DMS79 (cell line): ENCODE data around the gene HSPB1.
"Not testable (repeated sequence)": the region's sequence is repeated elsewhere in the genome, so short reads cannot be mapped to it uniquely, and the experiment has no call there.

Source experiments
- DNase-seq: peaks from one replicate; lab custom pipeline; 2025; lab: John Stamatoyannopoulos, UW

HSPB1 gene

DNA sequence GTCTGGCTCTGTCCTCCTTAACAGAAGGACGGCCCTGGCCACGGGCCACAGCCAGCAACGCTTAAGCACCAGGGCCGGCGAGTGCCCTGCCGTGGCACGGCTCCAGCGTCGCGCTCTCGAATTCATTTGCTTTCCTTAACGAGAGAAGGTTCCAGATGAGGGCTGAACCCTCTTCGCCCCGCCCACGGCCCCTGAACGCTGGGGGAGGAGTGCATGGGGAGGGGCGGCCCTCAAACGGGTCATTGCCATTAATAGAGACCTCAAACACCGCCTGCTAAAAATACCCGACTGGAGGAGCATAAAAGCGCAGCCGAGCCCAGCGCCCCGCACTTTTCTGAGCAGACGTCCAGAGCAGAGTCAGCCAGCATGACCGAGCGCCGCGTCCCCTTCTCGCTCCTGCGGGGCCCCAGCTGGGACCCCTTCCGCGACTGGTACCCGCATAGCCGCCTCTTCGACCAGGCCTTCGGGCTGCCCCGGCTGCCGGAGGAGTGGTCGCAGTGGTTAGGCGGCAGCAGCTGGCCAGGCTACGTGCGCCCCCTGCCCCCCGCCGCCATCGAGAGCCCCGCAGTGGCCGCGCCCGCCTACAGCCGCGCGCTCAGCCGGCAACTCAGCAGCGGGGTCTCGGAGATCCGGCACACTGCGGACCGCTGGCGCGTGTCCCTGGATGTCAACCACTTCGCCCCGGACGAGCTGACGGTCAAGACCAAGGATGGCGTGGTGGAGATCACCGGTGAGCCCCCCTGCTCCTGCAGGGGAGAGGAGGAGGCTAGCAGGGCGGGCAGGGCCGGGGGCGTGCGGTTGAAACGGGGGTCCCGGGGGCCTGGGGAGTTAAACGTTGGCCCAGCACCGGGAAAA, at the start of gene HSPB1:
Gene HSPB1 (plus strand): TSS at position 327 of the 855 bp plus-strand sequence. CDS start 40 bp downstream, at position 367.
- peak; percentile 94 for DNase-seq

DNA sequence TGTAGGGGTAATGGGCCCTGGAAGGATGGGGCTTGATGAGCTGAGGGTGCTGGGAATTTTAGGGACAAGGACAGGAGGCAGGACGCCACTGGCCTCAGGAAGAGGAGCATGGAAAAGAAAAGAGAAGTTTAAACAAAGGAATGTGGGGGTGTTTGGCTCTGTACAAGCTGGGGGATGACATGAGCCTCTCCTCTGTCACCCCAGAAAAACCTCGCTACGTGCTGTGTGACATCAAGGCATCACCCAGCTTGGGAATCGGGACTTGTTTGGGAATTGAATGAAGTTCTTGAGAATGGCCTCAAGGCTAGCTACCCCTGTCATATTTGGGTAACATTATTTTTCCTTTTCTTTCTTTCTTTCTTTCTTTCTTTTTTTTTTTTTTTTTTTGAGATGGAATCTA, 47.7 kb upstream of the HSPB1 start:
- no peak for DNase-seq

DNA sequence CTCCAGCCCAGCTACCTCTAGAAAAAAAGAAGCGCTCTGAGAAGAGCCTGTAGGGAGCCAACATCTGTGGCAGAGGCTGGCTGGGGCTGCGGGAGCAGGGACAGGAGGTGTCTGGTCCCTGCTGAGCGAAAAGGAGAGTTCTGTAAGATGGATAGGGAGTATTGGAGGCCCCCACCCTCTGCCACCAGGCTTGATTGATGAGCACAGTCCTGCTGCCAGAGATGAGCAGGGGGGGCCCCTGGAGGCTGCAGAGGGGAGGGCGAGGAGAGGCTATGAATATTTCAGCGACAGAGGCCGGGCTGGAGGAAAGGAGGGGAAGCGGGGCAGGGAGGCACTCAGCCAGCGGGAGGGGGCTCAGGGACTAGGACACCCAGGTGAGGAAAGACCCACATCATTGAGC, 44.5 kb upstream of the HSPB1 start:
- no peak for DNase-seq

DNA sequence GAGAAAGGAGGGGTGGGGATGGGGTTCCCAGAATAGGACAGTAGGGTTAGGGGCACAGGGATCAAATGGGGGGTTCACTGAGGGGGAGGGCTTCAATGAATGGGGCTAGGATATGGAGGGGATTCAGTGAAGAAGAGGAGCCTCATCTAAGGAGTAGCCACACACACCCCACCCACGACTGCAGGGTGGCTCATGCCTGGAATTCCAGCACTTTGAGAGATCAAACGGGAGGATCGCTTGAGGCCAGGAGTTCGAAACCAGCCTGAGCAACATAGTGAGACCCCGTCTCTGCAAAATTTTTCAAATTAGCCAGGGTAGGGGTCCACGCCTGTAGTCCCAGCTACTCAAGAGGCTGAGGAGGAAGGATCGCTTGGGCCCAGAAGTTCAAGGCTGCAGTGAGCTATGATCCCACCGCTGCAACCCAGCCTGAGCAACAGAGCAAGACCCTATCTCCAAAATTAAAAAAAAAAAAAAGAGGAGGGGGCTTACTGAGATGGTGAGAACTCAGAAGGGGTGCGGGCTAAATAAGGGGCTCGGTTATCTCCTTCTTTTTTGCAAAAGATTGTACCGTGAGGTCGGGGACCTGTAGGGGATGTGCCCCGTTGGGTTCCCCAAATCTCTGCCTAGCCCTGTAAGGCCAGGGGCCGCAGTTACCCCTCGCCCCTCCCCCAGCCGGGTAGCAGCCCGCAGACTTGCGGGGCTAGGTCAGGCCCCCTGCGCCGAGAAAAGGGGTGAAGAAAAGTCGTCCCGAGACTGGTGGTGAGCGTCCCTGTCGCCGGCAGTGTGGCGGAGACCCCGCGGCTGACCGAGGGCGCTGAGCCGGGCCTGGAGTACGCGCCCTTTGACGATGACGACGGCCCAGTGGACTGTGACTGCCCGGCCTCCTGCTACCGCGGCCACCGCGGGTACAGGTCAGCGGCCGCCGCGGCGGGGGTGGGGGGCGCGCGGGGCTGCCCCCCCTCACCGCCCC, 43.1 kb upstream of the HSPB1 start:
- no peak for DNase-seq

DNA sequence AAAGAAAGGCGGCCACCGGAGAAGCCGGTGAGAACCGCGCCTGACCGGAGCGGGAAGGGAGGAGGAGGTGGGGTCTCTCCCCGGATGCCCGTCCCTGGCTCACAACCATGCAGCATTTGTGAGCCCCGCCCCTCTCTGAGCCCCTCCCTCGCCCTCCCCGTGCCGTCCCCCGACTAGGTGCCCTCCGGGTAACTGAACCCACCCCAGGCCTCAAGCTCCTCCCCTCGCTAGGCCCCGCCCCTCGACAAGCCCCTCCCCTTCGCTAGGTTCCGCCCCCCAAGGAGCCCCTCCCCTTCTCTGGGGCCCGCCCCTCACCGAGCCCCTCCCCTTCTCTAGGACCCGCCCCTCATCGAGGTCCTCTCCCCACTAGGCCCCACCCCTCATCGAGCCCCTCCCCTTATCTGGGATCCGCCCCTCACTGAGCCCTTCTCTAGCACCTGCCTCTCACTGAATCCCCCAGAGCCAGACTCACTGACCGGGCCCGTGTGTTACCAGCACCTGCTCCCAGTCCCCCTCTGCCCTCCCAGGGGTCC, 42.2 kb upstream of the HSPB1 start:
- no peak for DNase-seq

DNA sequence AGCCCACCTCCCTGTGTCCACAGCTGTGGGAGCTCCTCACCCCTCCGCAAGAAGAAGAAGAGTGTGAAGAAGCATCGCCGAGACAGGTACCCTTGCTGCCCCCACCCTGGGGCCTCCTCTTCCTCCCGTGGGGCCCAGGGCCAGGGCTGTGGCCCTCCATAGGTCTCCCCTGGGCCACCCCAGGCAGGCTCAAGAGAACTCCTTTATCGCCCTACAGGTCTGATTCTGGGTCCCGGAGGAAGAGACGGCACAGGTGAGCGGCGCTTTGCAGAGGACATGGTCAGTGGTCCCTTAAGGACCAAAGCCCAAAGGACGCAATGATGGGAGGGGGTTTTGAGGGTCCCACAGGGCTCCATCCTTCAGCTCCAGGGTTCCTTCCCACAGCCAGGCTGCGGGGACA, 41.1 kb upstream of the HSPB1 start:
- DNase-seq: no peak

DNA sequence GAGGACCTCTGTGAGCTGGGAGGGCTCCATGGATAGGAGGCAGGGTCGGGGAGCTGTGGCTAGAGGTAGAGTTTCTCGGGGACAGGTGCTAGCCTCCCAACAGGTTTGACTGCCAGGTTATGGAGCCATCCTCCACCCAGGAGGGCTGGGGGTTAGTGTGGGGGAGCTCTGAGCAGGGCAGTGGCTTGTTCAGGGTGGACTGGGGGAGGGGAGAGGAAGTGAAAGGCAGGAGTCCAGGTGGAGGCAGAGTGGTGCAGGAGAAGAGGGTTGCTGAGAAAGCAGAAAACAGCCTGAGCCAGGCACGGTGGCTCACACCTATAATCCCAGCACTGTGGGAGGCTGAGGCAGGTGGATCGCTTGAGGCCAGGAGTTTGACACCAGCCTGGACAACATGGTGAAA, 40.5 kb upstream of the HSPB1 start:
- DNase-seq: no peak

DNA sequence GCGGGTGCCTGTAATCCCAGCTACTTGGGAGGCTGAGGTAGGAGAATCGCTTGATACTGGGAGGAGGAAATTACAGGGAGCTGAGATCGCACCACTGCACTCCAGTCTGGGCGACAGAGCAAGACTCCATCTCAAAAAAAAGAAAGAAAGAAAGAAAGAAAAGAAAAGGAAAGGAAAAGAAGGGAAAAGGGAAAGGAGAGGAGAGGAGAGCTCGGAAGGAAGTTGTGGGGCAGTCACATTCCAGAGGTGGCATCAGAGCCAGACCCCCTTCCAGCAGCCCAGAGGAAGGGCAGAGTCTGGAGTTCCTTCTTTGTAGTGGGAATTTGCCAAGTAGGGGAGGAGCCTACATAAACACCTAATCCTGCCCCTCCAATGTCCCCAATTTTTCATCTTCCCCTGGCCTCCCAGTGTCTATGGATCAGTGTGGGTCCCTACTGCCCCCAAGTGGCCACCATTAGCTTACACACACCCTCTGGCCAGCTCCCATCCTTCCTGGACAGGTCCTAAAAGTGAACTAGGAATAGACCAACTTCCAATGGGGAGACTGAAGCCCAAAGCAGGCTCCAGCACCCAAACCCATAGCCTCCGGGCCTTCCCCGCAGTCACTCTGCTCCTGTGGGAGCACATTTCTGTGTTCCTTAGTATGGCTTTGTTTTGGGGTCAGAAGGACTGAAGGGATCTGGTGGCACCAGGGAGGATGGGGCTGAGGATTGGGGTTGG, 39.6 kb upstream of the HSPB1 start:
- peak; percentile 28 for DNase-seq

DNA sequence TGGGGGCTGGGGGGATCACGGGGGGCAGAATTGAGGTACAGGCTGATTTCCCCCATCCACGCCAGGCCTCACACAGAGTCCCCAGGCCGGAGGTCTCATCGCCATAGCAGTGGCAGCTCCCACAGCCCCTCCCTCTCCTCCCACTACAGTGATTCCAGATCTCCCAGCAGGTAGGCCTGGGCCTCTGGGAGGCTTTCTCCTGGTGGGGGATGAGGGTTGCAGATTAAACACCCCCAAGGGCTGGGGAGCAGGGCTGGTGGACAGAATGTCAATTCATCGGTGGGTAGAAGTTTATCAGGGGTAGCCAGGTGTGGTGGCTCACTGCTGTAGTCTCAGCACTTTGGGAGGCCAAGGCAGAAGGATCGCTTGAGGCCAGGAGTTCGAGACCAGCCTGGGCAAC, 37.2 kb upstream of the HSPB1 start:
- DNase-seq: no peak

DNA sequence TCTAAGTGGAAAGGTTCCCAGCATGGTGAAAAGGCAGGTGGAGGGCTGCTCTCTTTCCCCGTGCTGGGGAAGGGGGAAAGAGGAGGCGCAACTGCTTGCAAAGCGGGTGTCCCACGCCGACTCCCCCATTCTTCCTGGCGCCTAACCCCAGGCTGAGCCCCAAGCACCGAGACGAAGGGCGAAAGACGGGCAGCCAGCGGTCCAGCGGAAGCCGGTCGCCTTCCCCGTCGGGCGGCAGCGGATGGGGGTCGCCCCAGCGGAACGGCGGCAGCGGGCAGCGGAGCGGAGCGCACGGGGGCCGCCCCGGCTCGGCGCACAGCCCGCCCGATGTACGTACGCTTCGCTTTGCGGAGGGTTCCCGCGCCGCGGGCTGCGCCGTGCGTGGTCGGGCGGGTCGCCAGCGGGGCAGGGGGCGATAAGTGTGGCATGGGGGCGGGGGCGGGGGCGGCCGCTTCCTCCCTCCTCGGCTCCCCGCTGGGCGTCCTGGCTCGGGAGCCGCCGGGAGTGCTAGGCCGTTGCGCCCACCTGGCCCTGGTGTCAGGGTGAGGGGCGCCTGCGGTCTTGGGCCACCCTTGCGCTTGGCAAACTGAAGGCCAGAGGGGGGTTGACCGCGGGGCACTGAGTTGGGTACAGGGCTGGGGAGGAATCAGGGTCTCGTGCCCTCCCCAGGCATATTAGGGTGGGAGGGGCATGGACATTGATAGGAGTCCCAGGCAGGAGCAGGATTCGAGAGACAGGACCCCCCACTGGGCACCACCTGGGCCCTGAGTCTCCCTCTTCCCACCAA, 35.2 kb upstream of the HSPB1 start:
- no peak for DNase-seq

DNA sequence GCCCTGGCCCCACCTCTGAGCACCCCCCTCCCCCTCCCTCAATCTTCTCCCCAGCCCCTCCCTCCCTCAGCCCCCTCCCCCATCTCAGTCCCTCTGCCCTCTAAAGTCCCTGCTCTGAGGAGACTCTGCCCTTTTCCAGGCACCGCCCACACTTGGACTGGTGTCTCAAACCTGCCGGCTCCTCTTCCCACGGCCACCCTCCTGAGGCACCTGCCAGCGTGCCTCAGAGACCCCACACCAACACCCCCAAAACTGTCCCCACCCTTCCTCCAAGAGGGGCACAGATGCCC, 34.6 kb upstream of the HSPB1 start:
- DNase-seq: no peak

DNA sequence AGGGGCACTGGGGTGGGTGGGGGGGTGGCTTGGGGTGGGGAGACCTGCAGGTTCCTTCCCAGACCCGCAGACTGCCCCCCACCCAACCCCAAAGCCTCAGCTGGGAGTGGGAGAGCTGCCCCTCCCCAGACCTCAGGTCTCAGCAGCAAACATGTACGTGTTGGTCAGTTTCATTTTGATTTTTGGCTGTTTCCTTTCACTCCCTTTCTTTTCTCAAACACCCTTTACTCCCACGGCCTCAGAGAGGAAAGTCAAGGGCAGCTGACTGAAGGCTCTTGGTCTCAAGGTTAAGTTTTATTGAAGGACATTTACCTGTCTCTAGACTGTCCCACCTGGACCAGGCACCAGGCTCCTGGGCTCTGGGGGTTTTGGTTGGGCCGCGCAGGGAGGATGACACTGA, 34.1 kb upstream of the HSPB1 start:
- no peak for DNase-seq

DNA sequence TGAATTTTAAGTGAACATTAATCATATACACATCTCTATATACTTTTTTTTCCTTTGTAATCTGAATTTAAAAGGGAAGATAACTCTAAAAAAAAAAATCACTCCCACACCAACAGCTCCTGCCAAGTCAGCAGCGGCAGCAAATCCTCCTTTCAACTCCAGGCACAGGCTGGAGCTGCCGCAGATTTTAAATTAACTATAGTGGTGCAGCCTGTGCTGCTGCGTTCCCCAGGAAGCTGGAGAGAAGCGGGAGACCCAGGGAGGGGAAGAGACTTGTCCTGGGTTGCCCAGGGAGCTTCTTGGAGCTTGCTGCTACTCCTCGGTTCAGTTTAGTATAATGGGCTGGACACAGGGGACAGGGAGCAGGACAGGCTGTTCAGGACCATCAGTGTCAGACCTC, 32.6 kb upstream of the HSPB1 start:
- no peak for DNase-seq

DNA sequence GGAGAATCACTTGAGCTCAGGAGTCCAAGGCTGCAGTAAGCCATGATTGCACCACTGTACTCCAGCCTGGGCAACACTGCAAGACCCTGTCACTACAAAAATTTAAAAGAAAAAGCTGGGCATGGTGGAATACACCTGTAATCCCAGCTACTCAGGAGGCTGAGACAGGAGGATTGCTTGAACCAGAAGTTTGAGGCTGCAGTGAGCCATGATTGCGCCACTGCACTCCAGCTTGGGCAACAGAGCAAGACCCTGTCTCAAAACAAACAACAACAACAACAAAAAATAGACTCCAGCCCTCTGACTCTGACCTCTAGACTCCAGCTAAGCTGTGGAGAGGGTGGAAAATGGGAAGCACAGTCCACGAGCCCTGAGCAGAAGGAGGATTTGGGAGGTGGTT, 31.1 kb upstream of the HSPB1 start:
- not testable (repeated sequence) for DNase-seq

DNA sequence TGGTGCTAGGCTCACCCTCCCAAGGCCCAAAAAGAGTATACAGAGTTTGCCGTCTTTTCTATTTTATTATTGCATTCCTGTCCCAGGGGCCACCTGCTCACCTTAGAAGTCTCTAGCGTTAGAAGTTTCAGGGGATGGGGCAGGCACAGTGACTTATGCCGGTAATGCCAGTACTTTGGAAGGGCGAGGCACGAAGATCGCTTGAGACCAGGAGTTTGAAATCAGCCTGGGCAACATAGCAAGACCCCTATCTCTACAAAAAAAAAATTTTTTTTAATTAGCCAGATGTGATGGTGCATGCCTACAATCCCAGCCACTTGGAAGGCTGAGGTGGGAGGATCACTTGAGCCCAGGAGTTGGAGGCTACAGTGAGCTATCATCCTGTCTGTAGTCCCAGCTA, 30.3 kb upstream of the HSPB1 start:
- no peak for DNase-seq

DNA sequence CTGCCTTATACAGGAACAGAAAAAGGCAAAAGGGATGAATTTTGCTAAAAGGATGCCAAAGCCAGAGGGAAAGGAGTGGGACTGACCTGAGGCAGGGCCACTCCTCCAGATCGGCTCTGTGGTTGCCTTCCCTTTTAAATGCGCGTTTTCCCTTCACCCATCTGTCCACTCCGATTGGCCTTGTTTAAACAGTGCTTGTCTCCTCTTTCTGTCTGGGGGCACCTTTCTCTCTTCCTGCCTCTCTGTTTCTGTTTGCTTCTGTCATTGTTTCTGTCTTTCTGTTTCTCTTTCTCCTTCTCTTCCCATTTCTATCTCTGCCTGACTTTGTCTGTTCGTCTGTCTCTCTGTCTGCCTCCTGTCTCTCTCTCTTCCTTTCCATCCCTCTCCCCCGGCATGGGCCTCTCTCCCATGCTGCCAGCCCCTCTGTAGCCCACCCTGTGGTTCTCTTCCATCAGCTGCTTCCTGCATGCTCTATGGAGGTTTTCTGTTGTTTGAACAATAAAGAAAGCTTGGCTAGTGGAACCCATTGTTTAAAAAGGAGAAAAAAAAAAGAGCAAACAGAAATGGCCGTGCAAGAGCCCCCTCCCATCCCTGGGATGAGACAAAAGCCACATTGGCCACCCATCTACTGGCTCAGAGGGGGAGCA, 29.5 kb upstream of the HSPB1 start:
- DNase-seq: no peak

DNA sequence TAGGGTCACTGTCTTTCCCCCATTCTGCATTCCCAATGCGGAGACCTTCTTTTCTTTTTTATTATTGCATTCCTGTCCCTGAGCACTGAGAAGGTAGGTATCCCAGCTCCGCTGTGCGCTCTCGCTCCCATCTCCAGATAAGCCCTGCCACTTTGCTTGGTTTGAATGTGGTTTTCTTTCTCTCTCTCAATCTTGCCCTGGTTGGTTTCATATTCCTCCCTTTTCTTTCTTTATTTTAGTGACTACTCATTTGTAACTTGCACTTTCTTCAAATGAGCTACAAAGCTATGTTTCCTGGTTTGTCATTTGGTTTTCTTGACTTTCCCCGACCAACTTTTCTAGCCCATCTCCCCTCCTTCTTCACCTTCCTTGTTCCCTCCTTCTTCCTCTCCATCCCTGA, 29.0 kb upstream of the HSPB1 start:
- DNase-seq: no peak

DNA sequence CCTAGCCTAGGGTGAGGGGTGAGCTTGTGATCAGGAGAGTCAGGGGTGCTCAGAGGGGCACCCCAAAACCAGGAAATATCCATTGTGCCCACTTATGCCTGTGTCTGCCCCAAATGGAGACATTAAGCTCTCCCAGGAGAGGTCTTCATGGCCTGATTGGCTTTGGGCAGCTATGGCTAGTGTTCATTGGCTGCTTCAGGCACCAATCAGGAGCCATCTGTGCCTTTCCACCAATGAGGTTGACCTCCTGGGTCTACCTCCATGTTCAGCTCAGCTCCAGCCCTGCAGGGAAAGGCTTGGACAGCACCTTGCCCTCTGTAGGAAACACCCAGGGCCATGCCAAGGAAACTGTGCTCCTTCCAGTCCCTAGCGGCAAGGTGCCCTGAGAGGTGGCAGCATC, 23.9 kb upstream of the HSPB1 start:
- no peak for DNase-seq

DNA sequence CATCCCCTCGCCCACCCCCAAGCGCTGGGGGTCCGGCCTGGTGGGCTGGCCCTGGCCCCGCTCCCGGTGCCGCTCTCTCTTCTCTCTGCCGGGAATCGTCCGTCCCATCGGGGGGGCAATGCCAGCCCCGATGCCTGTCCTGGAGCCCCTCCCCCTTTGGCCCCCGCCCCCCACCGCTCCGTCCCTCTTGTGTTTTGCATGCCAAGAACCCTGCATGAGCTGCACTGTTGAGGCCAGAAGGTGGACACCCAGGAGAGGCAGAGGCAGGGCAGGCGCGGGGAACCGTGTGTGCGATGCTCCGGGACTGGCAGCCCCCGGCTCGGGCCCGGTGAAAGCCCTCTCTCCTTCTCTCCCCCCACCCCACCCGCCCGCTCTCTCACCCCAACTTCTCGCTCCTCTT, 22.1 kb upstream of the HSPB1 start:
- no peak for DNase-seq

DNA sequence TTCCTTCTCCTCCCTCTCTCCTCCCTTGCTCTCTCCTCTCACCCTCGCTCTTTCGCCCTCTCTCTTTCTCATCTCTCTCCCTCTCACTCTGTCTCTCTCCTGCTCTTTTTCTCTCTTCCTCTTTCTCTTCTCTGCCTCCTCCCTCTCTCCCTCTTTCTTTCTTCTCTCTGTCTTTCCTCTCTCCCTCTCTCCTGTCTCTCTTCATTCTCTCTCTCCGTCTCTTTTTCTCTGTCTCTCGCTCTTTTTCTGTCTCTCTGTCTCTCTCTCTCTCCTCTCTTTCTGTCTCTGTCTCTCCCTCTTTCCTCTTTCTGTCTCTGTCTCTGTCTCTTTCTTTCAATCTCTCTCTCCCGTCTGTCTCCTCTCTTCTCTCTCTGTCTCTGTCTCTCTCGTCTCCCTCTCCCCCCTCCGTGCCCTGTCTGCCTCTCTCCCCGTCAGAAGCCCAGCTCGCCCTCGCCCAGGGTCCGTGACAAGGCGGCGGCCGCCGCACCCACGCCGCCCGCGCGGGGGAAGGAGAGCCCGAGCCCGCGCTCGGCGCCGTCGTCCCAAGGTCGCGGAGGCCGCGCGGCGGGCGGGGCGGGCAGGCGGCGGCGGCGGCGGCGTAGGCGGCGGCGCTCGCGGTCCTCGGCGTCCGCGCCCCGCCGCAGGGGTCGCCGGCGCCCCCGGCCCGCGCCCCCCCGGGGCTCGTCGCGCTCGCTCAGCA, 21.3 kb upstream of the HSPB1 start:
- no peak for DNase-seq
